NCI-H1092 treated with DMSO at 0.1 percent for 48 hours (cell line): Measurements from ENCODE around the gene CHCHD5.

Experiments
- DNase-seq: peaks from one replicate; lab custom pipeline; 2025; lab: John Stamatoyannopoulos, UW

CHCHD5 gene

DNA sequence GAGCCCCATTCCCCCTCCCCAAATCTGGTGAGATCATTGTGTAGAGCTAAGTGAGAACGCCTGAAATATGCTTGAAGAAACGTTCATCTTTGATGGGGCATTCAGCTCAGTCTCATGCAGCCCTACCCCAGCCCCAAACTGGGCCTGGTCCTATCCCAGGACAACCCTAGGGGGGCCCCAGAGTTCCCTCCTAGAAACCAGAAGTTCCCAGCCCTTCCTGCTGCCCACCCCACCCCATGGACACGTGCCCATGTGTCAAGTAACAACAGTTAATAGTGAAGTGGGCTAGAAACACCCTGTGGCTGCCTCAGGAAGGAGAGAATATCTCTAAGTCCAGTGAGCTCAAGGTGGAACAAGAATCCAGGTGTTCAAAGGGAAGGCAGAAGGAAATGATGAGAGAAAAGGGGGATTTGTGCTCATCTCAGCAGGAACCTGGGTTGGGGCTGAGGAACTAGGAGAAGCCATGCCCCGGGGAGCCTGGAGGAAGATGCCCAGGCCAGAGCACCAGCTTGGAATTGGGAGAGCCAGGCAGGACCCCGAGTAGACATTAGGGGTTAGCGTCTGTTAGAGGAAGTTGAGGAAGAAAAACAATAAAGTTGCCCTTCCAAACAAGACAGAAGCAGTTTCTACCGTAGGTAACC, 41.2 kb downstream of the CHCHD5 start:
- no peak for DNase-seq

DNA sequence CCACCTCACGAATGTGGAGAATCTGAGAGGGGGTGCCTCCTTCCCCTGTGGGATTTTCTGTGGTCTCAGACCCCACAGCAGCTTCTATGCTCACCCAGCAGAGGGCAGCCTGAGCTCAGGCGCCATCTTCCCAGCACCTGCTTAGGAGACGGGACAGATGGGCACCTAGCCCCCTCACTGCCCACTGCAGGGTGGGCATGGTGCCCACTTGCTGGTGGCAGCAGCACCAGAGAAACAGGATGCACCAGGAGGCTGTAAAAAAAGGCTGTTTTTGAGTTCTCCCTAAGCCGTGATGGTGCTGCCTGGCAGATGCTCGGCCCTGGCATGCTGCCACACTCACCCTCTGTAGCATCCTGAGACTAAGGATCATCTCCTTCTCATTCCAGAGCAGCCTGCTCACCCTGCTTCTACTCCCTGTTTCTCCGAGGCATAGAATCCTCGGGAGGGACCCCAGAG, 42.2 kb downstream of the CHCHD5 start:
- peak; percentile 70 for DNase-seq

DNA sequence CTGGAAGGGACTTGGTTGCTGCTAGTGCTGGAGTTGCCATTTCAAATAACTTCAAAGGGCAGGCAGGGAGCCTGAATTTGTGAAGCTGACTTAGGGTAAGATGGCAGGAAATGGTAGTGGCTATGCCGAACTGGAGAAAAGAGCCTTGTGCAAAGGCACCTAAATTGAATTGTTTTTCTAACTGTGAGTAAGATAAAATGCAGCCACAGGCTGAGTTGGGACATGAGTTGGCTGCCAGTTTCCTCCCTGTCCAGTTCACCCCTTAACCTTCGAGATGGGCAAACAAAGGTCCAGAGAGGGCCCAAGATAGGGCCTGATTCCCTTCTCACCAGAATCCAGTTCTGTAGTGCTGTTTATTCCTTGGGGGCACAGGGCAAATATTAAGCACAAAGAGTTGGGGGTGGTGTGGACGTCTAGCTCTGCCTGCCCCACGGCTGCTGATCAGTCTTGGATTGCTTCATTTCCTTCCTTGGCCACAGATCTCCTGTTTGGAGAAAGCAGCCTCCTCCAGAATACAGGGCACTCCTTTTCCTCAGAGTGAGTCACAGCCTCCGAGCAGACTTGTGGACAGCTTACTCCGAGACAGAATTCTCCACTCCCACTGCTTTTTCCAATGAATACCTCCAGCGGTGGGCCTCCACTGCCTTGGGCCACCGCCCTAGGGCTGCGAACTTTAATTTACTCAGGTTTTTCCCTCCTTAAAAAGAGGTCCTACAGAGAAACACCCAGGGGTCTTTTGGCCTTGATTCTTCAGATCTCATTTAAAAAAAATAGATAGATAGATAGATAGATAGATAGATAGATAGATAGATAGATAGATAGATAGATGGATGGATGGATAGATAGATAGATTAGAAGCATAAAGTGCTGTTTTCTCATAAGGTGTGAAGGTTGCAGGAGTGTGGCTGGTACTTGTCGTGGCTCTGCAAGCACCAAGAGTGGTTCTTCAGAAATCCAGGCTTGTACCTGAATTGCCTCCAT, 42.9 kb downstream of the CHCHD5 start:
- no peak for DNase-seq

DNA sequence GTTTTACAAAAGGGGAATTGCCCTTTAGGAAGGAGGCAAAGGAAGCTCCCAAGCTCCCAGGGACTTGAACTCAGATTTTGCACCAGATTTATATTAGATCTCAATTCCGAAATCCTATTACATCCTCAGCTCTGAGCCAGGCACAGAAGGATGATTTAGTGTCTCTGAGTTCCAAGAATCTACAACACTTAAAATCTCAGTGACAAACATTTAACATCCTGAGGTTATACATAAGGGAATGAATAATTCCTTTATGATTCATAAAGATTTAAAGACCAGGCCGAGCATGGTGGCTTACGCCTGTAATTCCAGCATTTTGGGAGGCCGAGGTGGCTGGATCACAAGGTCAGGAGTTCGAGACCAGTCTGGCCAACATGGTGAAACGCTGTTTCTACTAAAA, 44.8 kb downstream of the CHCHD5 start:
- DNase-seq, result no peak

DNA sequence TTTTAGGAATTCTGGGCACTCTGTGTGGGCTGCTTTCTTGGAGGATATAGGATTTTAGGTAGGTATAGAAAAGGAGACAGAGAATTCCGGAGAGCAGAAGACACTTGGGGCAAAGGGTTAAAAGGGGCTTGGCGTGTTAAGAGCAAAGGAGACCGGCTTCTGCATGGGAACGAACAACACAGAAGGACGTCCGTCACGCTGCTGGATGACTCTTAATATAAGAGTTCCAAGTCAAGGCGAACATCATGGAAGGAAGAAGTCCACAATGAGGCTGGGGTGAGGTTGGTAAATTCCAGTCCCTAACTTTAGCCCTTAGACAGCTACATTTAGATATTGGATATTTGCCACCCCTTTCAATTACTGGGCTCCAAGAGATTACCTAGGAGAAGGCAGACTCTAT, 45.4 kb downstream of the CHCHD5 start:
- no peak for DNase-seq

DNA sequence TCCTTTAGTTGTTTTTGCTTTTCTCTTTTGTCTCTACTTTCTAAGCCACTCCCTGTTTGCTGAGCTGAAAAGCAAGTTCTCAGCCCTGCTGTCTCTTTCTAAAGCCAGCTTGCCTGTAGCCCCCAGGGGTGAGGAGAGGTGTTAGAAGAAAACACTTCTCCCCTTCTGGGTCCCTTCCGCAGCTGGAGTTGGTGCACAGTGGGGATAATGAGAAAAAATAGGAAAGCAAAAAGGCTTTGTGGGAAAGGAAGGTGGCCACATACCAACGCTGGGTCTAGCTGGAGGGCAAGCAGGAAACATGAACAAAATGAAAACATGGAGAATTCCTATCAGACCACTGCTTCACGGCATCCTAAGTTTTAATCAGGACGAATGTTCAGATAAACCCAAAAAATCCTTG, 45.9 kb downstream of the CHCHD5 start:
- DNase-seq, result no peak

DNA sequence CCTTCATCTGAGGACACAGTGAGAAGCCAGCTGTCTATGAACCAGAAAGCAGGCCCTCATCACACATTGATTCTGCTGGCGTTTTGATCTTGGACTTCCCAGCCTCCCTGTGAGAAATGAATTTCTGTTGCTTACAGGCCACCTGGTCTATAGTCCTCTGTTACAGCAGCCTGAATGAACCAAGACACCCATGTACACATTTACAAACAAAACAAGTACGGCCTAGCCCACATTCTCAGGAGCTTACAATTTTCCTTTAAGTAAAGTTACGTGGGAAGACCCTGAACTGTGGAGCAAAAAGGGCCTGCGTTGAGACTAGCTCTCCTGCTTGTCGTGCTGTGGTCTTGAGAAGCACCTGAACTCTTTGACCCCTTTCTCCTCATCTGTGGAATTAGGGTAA, 49.3 kb downstream of the CHCHD5 start:
- DNase-seq, result no peak

DNA sequence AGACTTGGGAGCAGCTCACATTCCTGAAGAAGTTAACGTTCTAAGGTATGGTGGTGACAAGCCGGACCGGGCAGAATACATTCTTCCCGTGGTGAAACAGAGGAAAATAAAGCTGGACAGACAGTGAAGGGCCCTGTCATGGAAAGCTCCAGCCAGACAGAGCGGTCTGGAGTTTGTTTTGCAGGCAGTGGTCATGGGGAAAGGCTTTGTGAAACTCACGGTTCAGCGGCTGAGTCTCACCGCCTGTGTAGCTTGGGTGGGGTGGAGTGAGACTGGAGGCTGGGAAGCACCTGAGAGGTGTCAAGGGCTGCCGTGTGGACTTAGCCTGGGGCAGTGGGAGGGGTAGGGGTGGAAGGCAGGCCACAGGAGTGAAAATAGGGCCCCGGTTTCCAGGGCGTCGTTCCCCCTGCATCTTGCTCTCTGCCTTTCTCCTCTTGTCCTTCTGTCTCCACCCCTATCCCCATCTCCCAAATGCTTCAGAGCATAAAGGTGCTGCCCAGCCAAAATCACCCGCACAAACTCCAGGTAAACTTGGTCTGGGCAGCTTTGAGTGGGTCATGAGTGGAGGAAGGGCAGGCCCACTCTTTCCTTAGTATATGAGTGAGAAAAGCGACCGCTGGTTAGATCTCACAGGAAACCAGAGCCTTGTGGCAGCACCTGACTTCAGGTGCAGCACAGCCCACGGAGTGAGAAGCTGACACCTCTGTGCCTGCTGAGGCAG, 49.9 kb downstream of the CHCHD5 start:
- no peak for DNase-seq

DNA sequence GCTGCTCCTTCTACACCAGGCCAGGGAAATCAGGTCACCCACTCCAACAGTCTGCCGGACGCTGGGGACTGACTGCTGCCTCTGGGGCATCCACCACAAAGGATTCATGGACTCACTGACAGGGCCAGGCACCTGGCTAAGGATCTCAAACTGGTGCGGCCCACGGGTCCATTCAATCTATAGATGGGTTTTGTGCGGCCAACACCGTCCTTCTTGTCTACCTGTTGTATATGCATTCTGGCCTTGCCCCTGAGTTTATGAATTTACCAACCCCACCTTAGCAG, 50.4 kb downstream of the CHCHD5 start:
- no peak for DNase-seq

DNA sequence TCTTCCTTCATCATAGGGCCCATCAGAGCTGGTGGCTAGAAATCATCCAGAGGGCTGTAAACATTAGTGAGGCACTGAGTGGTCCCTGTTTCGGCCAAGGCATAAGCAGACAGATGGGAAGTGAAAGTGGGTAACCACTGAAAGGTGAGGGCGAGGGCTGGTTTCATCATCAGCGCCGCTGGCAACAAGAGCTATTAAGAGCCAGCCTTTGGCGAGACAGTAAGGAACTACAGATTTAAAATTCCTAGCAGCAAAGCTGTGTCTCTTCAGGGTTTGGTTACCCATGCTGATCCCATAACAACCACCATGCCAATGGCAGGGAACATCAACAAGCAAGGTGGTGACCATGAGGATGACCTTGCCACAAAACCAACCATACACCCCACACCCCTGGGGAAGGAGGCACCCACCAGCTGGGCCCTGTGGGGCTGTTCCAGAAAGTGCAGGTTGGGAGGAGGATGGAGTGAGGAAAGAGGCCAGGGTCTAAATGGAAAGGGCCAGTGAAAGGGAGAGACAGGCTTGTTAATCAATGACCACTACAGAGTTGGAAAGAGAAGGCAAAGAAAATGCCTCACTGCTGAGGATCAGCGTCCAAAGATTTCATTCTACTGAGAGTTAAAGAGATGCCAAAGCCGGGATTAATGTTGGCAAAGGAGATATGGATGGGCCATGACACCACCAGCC, 52.3 kb downstream of the CHCHD5 start:
- no peak for DNase-seq

DNA sequence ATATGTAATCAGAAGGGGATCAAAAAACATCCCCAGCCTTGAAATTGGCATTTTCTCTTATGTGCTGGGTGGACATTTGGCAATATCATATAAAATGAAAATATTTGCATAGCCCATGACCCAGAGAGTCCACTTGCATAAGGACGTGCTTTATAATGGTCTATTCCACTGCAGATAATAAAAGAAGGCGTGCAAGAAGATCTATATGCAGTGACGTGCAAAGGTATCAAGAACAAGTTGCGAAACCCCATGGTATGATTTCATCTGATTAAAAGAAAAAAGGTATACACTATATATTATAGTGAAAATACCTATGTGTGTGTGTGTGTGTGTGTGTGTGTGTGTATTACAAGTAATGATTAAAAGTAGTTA, 52.9 kb downstream of the CHCHD5 start:
- DNase-seq, result no peak
